AG10803 (cell line): ENCODE data around the gene FAR2.

Source experiments
- DNase-seq: peaks from one replicate; pipeline ENCODE4 v3.0.0; 2010; ENCODE audit warnings: low read depth
- H3K4me3 ChIP-seq: 2 replicates; pipeline ENCODE4 v1.5.1; 2011; ENCODE audit warnings: mild to moderate bottlenecking, low read length, control low read depth
- TF ChIP-seq, protein P1 (sequence below): conservative IDR thresholded peaks from 2 replicates; pipeline ENCODE4 v1.5.1; 2011; ENCODE audit warnings: mild to moderate bottlenecking, low read length, control low read depth, inconsistent platforms

The FAR2 gene

DNA sequence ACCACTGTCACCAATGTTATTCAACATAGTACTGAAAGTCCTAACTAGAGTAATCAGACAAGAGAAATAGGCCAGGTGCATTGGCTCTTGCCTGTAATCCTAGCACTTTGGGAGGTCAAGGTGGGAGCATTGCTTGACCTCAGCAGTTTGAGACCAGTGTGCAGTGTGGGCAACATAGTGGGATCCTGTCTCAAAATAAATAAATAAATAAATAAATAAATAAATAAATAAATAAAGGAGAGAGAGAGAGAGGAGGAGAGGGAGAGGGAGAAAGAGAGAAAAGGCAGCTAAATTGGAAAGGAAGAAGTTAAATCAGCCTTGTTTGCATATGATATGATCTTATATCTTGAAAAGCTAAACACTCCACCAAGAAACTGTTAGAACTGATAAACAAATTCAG lies 115.3 kb downstream of the FAR2 start:
- H3K4me3 ChIP-seq = no peak overlapping the region
- DNase-seq = no peak
- TF ChIP-seq, protein P1, sequence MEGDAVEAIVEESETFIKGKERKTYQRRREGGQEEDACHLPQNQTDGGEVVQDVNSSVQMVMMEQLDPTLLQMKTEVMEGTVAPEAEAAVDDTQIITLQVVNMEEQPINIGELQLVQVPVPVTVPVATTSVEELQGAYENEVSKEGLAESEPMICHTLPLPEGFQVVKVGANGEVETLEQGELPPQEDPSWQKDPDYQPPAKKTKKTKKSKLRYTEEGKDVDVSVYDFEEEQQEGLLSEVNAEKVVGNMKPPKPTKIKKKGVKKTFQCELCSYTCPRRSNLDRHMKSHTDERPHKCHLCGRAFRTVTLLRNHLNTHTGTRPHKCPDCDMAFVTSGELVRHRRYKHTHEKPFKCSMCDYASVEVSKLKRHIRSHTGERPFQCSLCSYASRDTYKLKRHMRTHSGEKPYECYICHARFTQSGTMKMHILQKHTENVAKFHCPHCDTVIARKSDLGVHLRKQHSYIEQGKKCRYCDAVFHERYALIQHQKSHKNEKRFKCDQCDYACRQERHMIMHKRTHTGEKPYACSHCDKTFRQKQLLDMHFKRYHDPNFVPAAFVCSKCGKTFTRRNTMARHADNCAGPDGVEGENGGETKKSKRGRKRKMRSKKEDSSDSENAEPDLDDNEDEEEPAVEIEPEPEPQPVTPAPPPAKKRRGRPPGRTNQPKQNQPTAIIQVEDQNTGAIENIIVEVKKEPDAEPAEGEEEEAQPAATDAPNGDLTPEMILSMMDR = no peak

DNA sequence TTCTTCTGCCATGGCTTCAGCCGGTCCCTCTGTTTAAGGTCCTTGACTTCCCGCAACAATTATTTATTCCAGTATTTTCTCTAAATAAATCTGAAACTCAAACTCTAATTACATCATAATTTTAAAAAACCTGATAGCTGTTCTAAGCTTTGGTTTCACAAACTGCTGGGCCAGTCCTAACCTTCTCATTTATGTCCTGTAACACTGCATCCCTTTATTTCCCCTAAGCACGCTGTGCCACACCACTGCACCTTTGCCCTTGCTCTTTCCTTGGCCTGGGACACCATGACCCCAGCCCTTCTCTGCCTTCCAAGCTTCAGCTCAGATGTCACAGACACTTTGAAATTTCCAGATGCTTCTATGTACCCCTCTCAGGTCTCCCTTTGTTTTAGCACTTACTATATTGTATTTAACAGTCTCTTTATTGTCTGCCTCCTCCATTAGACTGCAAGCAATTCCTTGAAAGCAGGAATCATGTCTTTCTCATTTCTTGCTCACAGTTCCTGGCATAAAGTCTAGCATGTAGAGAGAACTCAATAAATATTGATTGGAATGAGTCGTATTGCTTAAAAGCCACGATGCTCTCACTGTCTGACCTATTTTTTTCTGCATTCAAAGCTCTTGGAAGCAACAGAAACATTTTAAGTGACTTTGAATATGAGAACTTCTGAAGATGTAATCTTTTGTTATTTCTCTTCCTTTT lies 120.8 kb downstream of the FAR2 start:
- TF ChIP-seq, protein P1 = no peak
- no peak overlapping the region for H3K4me3 ChIP-seq
- DNase-seq = no peak

GRCh38 chr12:29270446-29270845 lies 121.4 kb downstream of the FAR2 start:
- no peak overlapping the region for H3K4me3 ChIP-seq
- TF ChIP-seq, protein P1 = no peak
- no peak for DNase-seq

DNA sequence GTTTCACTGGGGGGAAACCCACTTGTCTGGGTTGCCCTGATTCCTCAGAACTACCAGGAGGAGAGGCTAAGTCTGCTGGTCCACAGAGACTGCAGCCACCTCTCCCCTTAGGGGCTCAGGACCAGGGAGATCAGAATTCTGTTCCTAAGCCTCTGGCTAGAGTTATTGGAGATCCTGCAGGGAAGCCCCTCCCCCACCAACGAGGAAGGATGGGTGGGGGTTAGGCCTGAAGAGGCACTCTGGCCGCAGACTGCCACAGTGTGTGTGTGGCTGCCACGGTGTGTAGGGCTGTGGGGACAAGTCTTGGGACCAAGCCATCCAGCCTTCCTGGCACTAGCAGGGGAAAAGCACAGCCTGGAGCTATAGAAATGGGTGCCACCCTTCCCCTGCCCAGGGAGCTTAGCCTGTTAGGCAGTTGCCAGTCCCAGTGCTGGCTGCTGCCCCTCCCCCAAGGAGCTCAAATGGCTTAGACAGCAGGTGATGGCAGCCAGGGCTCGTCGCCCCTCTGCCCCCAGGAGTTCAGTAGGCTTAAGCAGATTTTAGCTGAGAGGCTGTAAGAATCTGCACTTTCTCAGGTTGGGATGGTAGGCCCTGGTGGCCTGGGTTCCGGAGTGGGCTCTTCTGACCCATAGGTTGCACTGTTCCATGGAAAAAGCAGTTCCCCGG lies 124.2 kb downstream of the FAR2 start:
- no peak overlapping the region for H3K4me3 ChIP-seq
- TF ChIP-seq, protein P1 = no peak
- DNase-seq = no peak

DNA sequence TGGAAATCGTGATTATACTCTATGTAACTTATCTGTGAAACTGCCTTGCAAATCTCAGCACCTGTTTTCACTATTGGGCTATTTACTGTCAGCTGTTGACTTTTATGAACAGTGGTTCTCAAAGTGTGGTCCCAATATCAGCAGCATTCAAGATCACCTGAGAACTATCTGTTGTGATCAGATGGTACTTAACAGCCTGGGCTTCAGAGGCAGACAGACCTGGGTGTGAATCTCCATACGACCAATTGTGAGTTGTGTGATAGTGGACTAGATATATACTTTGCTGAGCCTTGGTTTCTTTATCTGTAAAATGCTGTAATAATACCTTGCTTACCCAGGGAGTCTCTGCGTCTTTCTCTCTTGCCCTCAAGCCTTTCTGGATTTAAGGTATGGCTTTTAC lies 126.8 kb downstream of the FAR2 start:
- TF ChIP-seq, protein P1 = no peak
- DNase-seq = no peak

DNA sequence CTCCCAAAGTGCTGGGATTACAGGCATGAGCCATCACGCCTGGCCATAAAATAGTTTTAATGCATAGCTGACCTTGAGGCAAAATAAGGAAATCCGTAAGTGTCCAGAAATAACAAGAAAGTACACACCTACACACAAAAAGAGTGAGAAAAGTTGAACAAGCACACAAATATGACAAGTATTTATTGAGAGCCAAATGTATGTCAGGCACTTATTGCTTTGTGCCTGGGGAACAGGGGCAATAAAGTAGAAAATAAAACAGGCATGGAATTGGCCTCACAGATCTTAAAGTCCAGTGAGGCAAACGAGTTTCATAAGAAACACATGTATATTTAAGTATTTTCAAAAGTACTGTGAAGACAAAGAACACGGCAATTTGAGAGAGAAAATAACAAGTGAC lies 128.2 kb downstream of the FAR2 start:
- DNase-seq = no peak
- H3K4me3 ChIP-seq = no peak overlapping the region
- TF ChIP-seq, protein P1 = no peak

More for the DNA sequence above, 126.8 kb downstream of the FAR2 start:
- no peak overlapping the region for H3K4me3 ChIP-seq

DNA sequence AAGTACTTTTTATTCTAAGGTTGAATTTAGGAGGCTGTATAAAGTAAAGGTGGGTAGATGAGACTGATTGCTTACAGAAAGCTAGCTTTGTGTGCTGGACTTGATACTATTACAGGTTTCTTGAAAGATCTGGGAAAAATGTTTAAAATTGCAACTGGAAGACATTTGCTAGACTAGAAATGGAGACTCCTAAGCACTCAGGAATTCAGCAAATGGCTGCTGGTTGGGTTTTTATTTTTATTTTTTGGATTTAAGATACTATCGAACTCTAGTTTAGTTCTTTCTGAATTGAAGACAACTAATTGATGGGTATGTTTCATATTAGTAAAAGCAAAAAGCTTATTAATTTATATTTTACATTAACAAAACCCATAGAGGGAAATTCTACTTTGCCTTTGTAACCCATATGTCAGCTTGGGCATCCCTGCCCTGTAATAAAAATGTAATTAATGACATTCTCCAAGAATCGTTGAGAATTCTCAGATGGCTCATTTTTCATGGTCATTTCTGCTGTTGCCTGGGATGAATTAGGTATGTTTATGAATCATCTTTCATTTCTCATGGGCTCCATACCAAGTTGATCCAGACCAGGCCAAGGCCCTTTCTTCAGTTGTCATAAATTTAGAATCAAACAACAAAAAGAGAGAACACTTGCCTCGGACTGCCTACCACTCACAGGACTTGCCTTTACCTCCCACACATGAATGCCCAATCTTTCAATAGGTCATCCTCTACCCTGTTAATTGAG lies 129.8 kb downstream of the FAR2 start:
- H3K4me3 ChIP-seq = no peak overlapping the region
- peak; percentile 48 for DNase-seq
- TF ChIP-seq, protein P1 = no peak
